ENCODE data around the gene RAB30. TPM values are rescaled to one million over a fixed set of nuclear protein-coding genes. Genes with fewer than 3 reads are reported as not detected.

The RAB30 gene
- total and polyA plus RNA-seq, 9 of the 15 experiments (the other 6 are each of a cell fraction or from before 2014, with no cell fraction given): 0.29 to 1.3 (median 1.0) TPM

DNA sequence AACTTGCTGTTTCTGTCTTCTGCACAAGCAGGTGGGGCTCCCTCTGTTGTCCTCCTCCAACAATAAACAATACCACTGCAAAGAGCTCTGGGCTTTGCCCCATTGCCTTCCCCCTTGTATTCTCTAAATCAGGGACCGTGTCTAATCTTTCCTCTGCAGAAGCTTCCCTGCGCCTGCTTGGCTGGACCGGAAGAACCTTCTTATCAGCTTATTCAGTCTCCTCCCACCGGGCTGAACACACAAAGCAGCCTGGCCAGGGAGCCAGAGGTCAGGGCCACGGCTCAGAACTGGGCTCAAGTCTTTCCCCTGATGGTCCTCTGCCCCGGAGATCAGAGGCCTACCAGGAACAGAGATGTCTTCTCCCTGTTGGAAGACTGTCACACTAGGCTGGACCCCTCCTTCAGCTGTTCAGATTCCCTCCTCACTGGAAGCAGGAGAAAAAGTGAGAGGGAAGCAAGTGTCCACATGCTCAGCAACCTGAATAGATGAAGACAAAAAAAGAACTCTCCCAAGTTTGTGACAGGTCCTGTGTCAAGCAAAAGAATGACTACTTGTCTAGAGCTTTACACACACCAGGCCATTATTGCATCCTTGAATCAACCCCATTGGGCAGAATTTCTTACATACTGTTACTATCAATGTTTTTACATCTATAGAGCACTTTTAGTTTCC is 63.7 kb downstream of the RAB30 start (continued):
- TF ChIP-seq, protein P1, sequence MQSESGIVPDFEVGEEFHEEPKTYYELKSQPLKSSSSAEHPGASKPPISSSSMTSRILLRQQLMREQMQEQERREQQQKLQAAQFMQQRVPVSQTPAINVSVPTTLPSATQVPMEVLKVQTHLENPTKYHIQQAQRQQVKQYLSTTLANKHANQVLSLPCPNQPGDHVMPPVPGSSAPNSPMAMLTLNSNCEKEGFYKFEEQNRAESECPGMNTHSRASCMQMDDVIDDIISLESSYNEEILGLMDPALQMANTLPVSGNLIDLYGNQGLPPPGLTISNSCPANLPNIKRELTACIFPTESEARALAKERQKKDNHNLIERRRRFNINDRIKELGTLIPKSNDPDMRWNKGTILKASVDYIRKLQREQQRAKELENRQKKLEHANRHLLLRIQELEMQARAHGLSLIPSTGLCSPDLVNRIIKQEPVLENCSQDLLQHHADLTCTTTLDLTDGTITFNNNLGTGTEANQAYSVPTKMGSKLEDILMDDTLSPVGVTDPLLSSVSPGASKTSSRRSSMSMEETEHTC (IDR thresholded peaks at IDR 0.05): no peak
- TF ChIP-seq YBX1 (IDR thresholded peaks at IDR 0.05): no peak
- no peak for TF ChIP-seq ZNF76 (CRISPR knock-in tag; IDR thresholded peaks at IDR 0.05; ENCODE audit: borderline replicate concordance)
- TF ChIP-seq ZNF766 (CRISPR knock-in tag; conservative IDR thresholded peaks at IDR 0.05): 0 out of 2 replicates have a peak, but pooled peaks have one; percentile 67
- TF ChIP-seq TEAD1 (CRISPR knock-in tag; IDR thresholded peaks at IDR 0.05): no peak
- TF ChIP-seq ZBTB1 (CRISPR knock-in tag; IDR thresholded peaks at IDR 0.05; ENCODE audit: borderline replicate concordance, low read depth): no peak
- TF ChIP-seq TOE1 (IDR thresholded peaks at IDR 0.05; ENCODE audit: borderline replicate concordance): no peak
- TF ChIP-seq TOE1 (CRISPR knock-in tag; IDR thresholded peaks at IDR 0.05; ENCODE audit: borderline replicate concordance, low read depth): no peak
- no peak for TF ChIP-seq ZNF408 (CRISPR knock-in tag; IDR thresholded peaks at IDR 0.05; ENCODE audit: low read depth)
- TF ChIP-seq ZNF184 (CRISPR knock-in tag; IDR thresholded peaks at IDR 0.05): no peak
- TF ChIP-seq, protein P2, sequence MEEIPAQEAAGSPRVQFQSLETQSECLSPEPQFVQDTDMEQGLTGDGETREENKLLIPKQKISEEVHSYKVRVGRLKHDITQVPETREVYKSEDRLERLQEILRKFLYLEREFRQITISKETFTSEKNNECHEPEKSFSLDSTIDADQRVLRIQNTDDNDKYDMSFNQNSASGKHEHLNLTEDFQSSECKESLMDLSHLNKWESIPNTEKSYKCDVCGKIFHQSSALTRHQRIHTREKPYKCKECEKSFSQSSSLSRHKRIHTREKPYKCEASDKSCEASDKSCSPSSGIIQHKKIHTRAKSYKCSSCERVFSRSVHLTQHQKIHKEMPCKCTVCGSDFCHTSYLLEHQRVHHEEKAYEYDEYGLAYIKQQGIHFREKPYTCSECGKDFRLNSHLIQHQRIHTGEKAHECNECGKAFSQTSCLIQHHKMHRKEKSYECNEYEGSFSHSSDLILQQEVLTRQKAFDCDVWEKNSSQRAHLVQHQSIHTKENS (CRISPR knock-in tag; IDR thresholded peaks at IDR 0.05): no peak
- TF ChIP-seq, protein P3, sequence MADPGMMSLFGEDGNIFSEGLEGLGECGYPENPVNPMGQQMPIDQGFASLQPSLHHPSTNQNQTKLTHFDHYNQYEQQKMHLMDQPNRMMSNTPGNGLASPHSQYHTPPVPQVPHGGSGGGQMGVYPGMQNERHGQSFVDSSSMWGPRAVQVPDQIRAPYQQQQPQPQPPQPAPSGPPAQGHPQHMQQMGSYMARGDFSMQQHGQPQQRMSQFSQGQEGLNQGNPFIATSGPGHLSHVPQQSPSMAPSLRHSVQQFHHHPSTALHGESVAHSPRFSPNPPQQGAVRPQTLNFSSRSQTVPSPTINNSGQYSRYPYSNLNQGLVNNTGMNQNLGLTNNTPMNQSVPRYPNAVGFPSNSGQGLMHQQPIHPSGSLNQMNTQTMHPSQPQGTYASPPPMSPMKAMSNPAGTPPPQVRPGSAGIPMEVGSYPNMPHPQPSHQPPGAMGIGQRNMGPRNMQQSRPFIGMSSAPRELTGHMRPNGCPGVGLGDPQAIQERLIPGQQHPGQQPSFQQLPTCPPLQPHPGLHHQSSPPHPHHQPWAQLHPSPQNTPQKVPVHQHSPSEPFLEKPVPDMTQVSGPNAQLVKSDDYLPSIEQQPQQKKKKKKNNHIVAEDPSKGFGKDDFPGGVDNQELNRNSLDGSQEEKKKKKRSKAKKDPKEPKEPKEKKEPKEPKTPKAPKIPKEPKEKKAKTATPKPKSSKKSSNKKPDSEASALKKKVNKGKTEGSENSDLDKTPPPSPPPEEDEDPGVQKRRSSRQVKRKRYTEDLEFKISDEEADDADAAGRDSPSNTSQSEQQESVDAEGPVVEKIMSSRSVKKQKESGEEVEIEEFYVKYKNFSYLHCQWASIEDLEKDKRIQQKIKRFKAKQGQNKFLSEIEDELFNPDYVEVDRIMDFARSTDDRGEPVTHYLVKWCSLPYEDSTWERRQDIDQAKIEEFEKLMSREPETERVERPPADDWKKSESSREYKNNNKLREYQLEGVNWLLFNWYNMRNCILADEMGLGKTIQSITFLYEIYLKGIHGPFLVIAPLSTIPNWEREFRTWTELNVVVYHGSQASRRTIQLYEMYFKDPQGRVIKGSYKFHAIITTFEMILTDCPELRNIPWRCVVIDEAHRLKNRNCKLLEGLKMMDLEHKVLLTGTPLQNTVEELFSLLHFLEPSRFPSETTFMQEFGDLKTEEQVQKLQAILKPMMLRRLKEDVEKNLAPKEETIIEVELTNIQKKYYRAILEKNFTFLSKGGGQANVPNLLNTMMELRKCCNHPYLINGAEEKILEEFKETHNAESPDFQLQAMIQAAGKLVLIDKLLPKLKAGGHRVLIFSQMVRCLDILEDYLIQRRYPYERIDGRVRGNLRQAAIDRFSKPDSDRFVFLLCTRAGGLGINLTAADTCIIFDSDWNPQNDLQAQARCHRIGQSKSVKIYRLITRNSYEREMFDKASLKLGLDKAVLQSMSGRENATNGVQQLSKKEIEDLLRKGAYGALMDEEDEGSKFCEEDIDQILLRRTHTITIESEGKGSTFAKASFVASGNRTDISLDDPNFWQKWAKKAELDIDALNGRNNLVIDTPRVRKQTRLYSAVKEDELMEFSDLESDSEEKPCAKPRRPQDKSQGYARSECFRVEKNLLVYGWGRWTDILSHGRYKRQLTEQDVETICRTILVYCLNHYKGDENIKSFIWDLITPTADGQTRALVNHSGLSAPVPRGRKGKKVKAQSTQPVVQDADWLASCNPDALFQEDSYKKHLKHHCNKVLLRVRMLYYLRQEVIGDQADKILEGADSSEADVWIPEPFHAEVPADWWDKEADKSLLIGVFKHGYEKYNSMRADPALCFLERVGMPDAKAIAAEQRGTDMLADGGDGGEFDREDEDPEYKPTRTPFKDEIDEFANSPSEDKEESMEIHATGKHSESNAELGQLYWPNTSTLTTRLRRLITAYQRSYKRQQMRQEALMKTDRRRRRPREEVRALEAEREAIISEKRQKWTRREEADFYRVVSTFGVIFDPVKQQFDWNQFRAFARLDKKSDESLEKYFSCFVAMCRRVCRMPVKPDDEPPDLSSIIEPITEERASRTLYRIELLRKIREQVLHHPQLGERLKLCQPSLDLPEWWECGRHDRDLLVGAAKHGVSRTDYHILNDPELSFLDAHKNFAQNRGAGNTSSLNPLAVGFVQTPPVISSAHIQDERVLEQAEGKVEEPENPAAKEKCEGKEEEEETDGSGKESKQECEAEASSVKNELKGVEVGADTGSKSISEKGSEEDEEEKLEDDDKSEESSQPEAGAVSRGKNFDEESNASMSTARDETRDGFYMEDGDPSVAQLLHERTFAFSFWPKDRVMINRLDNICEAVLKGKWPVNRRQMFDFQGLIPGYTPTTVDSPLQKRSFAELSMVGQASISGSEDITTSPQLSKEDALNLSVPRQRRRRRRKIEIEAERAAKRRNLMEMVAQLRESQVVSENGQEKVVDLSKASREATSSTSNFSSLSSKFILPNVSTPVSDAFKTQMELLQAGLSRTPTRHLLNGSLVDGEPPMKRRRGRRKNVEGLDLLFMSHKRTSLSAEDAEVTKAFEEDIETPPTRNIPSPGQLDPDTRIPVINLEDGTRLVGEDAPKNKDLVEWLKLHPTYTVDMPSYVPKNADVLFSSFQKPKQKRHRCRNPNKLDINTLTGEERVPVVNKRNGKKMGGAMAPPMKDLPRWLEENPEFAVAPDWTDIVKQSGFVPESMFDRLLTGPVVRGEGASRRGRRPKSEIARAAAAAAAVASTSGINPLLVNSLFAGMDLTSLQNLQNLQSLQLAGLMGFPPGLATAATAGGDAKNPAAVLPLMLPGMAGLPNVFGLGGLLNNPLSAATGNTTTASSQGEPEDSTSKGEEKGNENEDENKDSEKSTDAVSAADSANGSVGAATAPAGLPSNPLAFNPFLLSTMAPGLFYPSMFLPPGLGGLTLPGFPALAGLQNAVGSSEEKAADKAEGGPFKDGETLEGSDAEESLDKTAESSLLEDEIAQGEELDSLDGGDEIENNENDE (IDR thresholded peaks at IDR 0.05; ENCODE audit: low read depth, low read length): no peak
- no peak for TF ChIP-seq HIVEP1 (CRISPR knock-in tag; IDR thresholded peaks at IDR 0.05)
- no peak for TF ChIP-seq EGR1 (conservative IDR thresholded peaks at IDR 0.05)
